8988T (cell line): Measurements from ENCODE around the gene BTBD16.

Experiments
- DNase-seq: peaks from one replicate; pipeline ENCODE4 v3.0.0; 2011

BTBD16 gene

GRCh38 chr10:122248356-122249302 is 22.5 kb upstream of the BTBD16 start:
- DNase-seq: no peak

- DNase-seq: no peak
Observed at GRCh38 chr10:122249303-122249850, 21.7 kb upstream of the BTBD16 start.

GRCh38 chr10:122249991-122250750 is 20.9 kb upstream of the BTBD16 start:
- no peak for DNase-seq

GRCh38 chr10:122251459-122252255 is 19.4 kb upstream of the BTBD16 start:
- DNase-seq: no peak

- no peak for DNase-seq
Observed at GRCh38 chr10:122252805-122253204, 18.3 kb upstream of the BTBD16 start.

GRCh38 chr10:122253605-122254004 is 17.5 kb upstream of the BTBD16 start:
- no peak for DNase-seq

GRCh38 chr10:122254831-122255230 is 16.3 kb upstream of the BTBD16 start:
- no peak for DNase-seq

- DNase-seq: no peak
Observed at GRCh38 chr10:122255509-122256301, 15.4 kb upstream of the BTBD16 start.

GRCh38 chr10:122257041-122257440 is 14.1 kb upstream of the BTBD16 start:
- DNase-seq: no peak

- no peak for DNase-seq
Observed at GRCh38 chr10:122258136-122259074, 12.7 kb upstream of the BTBD16 start.

GRCh38 chr10:122259075-122259466 is 12.0 kb upstream of the BTBD16 start:
- DNase-seq: no peak

- DNase-seq: no peak
Observed at GRCh38 chr10:122261584-122261983, 9.5 kb upstream of the BTBD16 start.

GRCh38 chr10:122263971-122264370 is 7.1 kb upstream of the BTBD16 start:
- no peak for DNase-seq

GRCh38 chr10:122264436-122264835 is 6.7 kb upstream of the BTBD16 start:
- no peak for DNase-seq

- DNase-seq: no peak
Observed at GRCh38 chr10:122264931-122265330, 6.2 kb upstream of the BTBD16 start.

- no peak for DNase-seq
Observed at GRCh38 chr10:122265896-122266295, 5.2 kb upstream of the BTBD16 start.

GRCh38 chr10:122267849-122268737 is 3.0 kb upstream of the BTBD16 start:
- DNase-seq: peak; percentile 62

GRCh38 chr10:122269059-122269687 is 1.9 kb upstream of the BTBD16 start:
- DNase-seq: no peak

- DNase-seq: no peak
Observed at GRCh38 chr10:122273966-122274545, 3.0 kb downstream of the BTBD16 start.
